Jurkat, Clone E6-1 (cell line): ENCODE results near the gene RAMP1.
"Not testable (repeated sequence)": the region's sequence is repeated elsewhere in the genome, so short reads cannot be mapped to it uniquely, and the experiment has no call there.

Experiments used
- DNase-seq: peaks from one replicate; pipeline ENCODE4 v3.0.0-alpha.2; 2011; ENCODE audit warnings: low read depth, low spot score
- H3K4me3 ChIP-seq: 2 replicates; pipeline ENCODE4 v1.5.1; 2011; ENCODE audit warnings: mild to moderate bottlenecking, low read length, control low read depth, moderate library complexity

The RAMP1 gene

DNA sequence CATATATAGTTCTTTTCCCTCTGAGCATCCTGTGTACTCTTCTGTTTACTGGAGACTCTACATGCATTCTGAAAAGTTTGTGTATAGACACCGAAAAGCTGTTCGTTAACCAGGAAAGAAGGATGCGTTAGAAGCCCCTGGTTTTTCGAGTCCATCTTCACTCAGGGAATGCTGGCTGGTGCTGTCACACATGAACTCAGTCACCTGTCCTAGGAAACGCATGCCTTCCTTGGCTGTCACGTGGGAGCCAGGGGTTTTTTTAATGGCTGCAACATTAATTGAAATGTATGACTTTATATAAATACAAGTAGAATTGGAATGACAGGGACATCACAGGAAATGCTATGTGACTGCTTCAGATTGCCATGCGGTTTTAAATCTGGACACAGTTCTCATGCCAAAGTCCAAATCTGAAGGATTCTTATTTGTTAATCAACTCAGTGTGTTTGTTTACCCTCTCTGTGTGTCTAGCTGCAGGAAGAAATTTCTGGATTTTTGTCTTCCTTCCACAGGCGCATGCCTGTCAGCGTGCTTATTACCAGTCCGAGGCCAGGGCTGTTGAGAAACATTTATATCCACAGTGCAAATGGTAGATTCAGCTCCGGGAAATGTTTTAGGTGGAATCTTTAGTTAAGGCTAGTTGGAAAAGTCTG, 2.6 kb downstream of the RAMP1 start:
- H3K4me3 ChIP-seq = no peak overlapping the region
- no peak for DNase-seq

DNA sequence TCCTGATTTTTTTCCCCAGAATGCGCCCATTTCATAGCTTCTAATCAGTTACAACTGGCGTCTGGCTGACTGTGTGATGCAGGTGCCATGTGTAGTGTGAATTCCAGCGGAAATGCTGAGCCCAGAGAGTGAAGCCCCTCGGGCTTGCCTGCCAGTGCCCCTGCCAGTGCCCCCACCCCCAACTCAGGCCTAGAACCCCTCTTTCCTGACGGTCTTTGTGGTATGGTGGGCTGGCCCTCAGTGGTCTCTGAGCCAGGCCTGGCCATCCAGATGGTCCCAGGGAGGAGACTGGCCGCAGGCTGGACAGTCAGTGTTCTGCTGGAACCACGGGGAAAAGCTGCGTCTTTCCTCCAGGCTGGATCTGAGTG, 3.1 kb downstream of the RAMP1 start:
- H3K4me3 ChIP-seq = no peak overlapping the region
- DNase-seq = no peak

DNA sequence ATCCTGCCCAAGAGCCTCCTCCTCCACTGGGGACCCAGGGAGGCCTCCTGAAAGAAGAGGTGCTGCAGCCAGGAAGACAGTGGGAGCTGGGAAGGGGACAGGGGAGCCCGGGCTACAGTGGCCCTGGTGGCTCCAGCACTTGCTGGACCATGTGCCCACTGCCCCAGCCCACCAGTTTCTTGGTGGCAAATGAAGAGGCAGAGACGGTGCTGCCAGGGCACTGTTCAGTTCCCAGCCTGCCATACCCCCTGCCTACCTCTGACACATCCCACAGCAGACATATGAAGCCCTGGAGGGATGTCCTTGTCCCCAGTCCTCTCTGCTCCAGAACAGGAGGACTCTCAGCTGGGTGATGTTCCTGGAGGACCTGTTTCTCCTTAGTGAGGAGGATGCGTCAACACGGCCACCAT, 3.7 kb downstream of the RAMP1 start:
- no peak for DNase-seq

DNA sequence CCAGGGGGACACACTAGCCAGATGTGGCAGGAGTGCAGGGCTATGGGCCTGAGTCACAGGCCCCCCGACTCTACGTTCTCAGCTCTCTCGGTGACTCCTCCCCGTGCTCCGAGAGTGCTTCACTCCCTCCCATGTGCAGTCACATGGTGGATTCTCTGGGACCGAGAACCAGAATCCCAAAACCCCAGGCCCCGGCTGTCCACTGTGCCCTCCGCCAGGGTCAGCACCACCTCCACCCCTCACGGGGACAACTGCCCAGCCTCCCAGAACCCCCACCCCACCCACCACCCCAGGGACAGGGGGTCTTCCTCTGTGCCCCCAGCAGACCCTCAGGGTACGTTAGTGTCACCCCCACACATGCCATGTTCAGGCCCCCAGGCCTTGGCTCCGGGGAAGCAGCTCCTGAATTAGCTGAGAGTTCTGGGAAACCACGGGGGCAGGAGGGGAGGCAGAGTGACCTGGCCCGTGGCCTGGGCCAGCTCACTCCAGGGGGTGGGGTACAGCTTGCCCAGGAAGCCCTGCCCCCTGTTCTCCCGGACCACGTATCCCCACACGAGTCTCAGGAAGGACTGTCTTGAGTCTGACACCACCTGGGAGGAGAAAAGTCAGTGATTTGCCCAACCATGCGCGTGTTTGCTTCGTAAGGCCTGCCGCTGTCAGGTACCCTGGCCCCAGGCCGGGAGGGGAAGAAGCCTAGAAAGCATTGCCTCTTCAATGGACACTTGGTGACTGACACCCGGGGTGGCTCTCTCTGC, 4.4 kb downstream of the RAMP1 start:
- no peak overlapping the region for H3K4me3 ChIP-seq
- no peak for DNase-seq

More for the DNA sequence above, 3.7 kb downstream of the RAMP1 start:
- H3K4me3 ChIP-seq = no peak overlapping the region

DNA sequence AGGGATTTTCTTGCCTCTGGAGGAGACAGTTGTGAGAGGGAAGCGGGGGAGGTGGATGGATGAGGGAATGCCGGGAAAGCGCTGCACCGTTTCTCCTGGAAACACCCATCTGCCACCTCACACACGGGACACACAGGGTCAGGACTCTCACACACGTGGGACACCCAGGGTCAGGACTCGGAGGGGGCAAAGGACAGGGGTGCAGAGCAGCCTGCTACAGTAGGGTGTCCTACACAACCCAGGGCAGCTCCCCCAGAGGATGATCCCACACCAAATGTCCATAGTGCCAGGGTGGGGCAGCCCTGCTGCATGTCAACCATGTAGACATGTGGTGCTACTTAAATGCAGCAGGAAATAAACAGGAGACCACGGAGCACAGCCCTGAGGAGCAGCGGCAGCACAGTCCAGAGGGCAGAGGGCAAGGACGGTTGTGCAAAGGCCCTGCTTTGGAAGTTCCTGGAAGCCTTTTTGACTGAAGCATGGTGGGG, 5.1 kb downstream of the RAMP1 start:
- H3K4me3 ChIP-seq = no peak overlapping the region
- DNase-seq = no peak

DNA sequence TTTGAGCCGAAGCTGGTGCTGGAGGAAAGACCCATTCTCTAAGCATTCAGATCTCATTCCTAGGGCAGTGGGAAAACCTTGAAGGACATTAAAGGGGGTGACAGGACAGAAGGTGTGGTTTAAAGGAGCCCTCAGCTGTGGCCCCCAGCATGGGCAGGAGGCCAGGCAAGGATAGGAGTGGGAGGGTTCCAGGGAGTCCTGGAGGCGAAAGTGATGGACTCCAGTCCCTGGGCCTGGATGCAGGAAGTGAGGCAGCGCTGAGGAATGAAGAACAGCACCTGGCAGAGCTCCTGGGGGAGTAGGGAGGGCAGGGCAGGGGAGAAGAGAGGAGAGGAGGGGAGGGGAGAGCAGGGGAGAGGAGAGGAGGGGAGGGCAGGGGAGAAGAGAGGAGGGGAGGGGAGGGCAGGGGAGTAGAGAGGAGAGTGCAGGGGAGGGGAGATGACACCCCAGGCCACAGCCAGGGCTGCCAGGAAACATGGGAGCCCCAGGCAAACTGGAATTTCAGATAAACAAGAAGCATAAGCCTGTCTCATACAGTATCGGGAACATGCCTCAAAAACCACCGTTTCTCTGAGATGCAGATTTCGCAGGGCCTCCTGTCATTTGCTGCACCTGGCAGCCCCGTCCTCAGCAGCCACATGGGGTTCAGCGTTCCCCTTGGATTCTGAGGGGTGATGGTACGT, 5.7 kb downstream of the RAMP1 start:
- no peak for DNase-seq
- H3K4me3 ChIP-seq = no peak overlapping the region

DNA sequence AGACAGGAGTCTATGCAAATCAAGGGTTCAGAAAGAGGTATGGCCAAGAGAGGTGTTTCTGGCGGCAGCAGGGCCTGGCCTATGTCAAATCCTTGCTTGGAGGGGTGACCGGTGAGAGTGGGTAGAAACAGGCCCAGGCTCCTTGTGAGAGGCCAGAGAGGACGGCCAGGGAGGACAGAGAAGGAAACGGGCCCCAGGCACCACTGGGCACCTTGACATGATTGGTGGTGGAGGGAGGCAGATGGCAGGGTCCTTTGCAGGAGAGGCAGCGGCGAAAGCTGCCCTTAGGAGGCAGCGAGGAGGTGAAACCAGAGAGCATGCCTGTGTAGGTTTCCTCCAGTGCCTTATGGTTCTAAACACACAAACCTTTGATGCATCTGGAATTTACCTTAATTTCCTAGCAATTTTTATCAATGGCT, 6.2 kb downstream of the RAMP1 start:
- H3K4me3 ChIP-seq = no peak overlapping the region
- DNase-seq = no peak

DNA sequence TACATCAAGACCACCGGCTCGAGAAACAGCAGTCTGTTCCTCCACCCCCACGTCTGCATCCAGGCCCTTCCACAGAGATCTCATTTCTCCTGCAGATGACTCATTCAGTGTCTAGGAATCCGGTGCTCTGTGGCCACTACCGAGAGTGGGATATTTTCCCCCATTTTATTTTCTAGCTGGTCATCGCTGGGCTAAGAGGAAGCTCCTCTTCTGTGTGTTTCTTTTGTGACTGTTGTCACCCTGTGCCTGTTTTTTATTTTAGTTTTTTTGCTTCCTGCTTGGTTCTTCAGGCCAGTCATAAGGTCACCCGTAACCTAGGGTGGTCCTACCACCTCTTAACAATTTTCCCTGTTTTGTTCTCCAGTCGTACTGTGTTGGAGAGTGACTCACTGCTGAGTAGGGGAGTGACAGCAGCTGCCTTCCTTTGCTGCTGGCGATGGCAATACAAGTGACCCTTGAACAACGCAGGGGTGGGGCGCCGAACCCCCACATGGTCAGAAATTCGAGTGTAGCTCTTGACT, 6.7 kb downstream of the RAMP1 start:
- no peak for DNase-seq
- no peak overlapping the region for H3K4me3 ChIP-seq

DNA sequence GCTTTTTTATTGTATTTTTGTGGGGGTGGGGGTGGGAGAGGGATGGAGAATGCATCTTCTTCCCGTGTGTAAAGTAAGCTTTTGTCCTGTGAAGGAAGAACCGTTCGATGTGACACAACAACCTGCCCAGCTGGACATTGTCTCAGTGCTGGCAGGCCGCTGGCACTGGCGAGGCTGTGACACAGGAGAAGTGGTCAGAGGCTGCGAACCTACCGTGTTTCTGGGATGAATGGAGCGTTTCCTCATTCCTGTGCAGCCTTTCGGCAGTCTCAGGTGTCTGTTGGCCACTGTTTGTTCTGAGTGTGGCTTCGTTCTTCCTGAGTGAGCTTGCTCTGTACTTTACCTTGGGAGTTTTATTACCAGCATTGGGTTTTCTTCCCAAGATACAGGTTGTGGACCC, 8.0 kb downstream of the RAMP1 start:
- DNase-seq = no peak

DNA sequence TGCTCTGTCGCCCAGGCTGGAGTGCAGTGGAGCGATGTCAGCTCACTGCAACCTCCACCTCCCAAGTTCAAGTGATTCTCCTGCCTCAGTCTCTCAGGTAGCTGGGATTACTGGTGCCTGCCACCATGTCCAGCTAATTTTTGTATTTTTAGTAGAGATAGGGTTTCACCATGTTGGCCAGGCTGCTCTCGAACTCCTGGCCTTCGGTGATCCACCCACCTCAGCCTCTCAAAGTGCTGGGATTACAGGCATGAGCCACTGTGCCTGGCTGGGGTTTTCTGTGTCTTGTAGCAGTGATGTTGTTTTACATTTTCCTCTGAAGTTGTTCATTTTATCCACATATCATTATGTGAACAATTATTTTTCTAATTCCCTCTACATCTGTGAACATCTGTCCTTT, 8.7 kb downstream of the RAMP1 start:
- not testable (repeated sequence) for DNase-seq, H3K4me3 ChIP-seq

More for the DNA sequence above, 8.0 kb downstream of the RAMP1 start:
- H3K4me3 ChIP-seq = no peak overlapping the region

DNA sequence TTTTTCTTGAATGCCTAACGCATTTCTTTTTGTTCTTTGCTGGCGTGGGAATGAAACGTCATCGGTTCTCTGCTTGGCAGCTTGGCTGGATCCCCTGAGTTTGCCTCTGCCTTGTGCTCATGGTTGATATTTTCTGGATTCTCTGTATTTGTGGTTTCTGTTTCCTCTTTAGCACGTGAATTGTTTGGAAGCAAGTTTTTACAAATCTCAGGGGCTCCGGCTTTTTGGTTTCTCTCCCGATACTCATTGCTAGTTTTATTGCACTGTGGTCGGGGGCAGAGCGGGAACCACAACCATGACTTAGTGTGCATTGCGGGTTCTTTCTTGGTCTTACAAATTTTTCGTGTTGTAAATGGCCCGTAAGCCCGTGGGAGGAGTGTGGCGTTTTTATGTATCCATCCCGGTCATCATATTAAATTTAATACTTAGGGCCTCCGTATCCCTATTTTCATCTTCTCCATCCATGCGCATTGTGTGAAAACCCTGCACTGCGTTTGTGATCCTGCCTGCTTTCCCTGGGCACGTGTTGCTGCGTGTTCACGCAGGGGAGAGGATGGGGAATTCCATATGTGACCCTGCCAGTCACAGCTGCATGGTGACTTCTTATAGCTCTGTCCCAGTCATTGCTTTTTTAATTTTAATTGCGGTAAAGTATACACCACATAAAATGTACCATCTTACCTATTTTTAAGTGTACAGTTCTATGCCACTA, 9.4 kb downstream of the RAMP1 start:
- no peak for DNase-seq
- H3K4me3 ChIP-seq = no peak overlapping the region

DNA sequence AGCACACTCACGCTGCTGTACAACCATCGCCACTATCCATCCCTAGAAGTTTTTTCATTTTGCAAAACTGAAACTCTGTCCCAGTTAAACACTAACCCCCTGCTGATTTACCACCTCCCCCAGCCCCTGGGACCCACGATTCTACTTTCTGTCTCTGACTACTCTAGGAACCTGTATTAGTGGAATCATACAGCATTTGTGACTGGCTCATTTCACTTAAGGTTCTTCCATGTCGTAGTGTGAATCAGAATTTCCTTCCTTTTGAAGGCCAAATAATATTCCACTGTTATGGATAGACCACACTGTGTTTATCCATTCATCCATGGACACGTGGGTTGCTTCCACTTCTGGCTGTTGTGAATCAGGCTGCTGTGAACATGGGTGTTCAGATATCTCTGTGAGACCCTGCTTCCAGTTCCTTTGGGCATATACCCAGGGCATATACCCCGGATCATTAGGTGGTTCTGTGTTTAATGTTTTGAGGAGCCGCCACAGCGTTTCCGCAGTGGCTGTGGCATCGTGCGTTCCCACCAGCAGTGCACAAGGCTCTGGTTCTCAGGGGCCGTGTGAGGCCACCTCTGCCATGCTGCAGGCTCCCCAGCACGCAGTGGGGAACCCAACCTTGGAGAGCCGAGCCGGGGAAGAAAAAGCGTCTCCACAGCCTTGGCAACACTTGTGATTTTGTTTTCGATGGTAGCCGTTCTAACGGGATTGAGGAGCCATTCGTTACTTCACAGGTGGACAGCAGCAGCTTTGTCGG, 10.1 kb downstream of the RAMP1 start:
- no peak overlapping the region for H3K4me3 ChIP-seq
- no peak for DNase-seq

DNA sequence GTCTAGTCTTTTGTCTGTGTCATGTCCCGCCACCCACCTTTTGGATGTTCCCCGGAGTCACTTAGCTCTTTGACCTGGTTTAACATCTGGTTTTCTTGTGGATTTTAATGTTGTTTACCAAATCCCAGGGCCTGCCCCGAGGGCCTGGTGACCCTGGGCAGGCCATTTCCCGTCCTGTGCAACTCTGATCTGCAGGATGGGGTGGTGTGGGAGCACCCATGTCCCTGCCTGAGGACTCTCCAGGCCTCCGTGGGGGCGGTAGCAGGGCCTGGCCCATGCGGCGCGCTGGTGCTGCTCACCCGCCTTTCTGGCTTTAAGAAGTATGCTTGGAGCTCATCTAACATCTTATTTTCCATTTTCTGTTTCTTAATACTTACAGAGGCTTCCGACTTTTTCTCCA, 10.7 kb downstream of the RAMP1 start:
- no peak overlapping the region for H3K4me3 ChIP-seq
- no peak for DNase-seq

DNA sequence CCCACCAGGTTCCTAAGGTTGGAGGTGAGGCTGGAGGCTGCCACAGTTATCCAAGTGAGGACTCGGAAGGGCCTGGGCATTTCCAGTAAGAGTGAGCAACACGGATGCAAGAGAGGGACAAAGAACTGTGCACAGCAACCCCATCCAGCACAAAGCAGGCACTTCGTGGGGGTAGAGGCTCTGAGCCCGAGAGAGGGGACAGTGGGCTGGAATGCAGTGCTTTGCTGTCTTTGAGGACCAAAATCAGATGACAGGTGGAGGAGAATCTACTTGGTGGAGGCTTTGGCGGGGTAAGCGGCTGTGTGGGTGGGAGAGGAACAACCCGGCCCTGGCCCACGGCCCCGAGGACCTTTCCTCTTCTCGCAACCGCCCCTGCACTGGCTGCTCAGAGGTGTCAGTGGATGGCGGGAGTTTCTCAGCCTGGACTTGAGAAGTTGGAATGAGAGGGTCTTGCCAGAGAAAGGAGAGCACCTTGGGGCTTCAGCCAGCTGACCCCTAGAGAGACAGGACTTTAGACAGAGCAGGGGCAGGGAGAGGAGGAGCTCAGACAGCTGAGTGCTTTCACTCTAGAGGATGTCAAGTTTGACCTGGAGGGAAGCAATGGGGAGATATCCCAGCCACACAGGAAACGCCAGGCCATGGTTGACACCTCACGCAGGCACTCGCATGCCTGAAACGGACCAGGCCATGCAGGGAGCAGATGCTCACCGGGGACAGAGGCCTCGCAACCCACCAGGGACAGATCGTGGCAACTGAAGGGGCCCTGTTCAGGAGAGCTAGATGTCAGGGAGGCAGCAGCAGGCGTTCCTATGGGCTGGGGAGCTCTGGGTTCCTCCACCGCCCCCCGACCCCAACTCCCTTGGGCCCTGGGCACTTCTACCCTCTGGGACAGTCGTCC, 11.6 kb downstream of the RAMP1 start:
- H3K4me3 ChIP-seq = no peak overlapping the region

DNA sequence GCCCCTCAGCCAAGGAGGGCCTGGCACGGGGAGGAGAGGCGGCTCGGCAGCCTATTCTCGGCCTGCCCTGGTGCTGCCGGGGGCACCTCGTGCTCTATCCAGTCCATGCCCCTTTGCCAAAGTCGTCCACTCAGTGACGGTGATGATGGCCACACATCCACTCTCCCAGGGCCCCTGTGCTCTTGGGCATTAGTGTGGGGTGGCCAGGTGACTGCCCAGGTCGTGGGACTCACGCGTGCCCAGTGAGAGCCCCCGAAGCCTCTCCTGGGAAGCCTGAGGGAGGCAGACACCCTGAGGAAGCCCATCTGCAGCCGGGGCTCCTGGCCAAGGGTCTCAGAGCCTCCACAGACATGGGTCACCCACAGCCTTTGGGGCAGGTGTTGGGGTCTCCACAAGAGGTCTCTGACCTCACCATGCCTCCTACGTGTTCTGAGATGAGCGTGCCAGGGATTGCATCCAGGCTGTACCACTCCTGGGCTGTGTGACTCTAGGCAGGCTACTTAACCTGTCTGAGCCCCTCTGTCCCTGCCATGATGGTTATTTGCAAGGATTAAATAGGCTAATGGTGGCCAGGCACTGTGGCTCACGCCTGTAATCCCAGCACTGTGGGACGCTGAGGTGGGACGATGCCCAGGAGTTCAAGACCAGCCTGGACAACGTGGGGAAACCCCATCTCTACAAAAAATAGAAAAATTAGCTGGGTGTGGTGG, 12.9 kb downstream of the RAMP1 start:
- no peak overlapping the region for H3K4me3 ChIP-seq
- no peak for DNase-seq

More for the DNA sequence above, 11.6 kb downstream of the RAMP1 start:
- DNase-seq = no peak

DNA sequence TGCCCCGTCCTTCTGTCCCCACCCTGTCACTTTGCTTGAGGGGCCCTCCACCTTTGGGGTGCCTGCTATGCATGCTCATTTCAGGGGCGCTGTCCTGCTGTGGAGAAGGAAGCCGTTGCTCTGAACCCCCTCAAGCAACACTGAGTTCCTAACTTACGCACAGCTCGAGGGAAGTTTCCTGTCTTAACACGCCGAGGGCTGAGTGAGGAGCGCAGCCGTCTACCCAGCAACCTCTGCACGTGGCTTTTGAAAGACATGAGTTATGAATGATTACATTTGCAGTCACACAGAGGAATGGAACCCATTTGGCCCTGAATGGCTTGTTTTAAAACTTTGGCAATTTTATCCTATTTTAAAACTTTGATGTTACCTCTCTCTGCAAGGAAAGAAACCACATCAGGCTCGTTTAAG, 14.0 kb downstream of the RAMP1 start:
- no peak overlapping the region for H3K4me3 ChIP-seq
- peak; percentile 64 for DNase-seq

DNA sequence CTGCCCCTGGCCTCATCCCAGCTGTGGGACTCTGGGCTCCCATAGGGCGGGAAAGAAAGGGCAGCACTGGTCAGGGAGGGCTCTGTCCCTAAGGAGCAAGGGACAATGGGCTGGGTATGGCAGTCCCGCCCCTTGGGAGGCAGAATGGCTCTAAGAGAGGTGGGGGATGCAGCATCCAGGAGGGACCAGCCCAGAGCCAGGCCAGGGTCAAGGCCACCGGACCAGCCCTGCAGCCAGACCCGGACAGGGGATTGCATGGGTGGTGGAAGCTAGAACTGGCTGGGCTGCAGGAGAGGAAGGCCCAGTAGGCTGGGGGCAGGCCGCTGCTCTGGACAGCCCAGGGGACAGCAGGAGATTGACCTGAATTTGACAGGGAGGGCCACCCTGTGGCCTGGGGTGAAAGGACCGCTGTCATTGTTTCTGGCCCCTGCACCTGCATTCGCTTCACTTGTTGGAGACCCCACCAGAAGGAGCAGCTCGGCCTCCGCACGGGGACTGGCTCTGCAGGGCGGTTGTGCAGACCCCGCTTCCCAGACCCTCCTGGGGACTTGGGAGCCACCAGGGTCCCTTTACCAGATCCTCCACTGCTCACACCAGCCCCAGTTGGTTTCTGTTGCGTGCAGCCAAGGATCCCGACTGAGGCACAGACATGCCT, 14.6 kb downstream of the RAMP1 start:
- H3K4me3 ChIP-seq = no peak overlapping the region

More for the DNA sequence above, 14.6 kb downstream of the RAMP1 start:
- DNase-seq = no peak
